Parathyroid adenoma (tissue), 2 donors: ENCODE results near the gene CD72.

Source experiments
- H2AFZ ChIP-seq: fragments of 300-600 bp; sonication (generic); one replicate; pipeline ENCODE4 v1.7.0; 2017; ENCODE audit warnings: antibody characterized with exemption, mild to moderate bottlenecking
- H3K27ac ChIP-seq: fragments of 300-600 bp; sonication (generic); one replicate; pipeline ENCODE4 v1.7.0; 2017
- H3K27me3 ChIP-seq: fragments of 300-600 bp; sonication (generic); one replicate; pipeline ENCODE4 v1.7.0; 2017; ENCODE audit warnings: low read length; ENCODE audit not compliant: control insufficient read depth, insufficient read depth
- H3K36me3 ChIP-seq: fragments of 300-600 bp; sonication (generic); one replicate; pipeline ENCODE4 v1.7.0; 2017; ENCODE audit warnings: low read length; ENCODE audit not compliant: control insufficient read depth, insufficient read depth
- H3K4me1 ChIP-seq: fragments of 300-600 bp; sonication (generic); one replicate; pipeline ENCODE4 v1.7.0; 2017; ENCODE audit warnings: control low read depth
- H3K4me2 ChIP-seq: fragments of 300-600 bp; sonication (generic); one replicate; pipeline ENCODE4 v1.7.0; 2017; ENCODE audit warnings: low read length
- H3K4me3 ChIP-seq: fragments of 300-600 bp; sonication (generic); one replicate; pipeline ENCODE4 v1.7.0; 2017; ENCODE audit warnings: low read depth, low read length
- H3K79me2 ChIP-seq: fragments of 300-600 bp; sonication (generic); one replicate; pipeline ENCODE4 v1.7.0; 2017; ENCODE audit warnings: control low read depth
- H3K9ac ChIP-seq: fragments of 300-600 bp; sonication (generic); one replicate; pipeline ENCODE4 v1.7.0; 2017; ENCODE audit warnings: mild to moderate bottlenecking
- H3K9me3 ChIP-seq: fragments of 300-600 bp; sonication (generic); one replicate; pipeline ENCODE4 v1.7.0; 2017; ENCODE audit warnings: low read length; ENCODE audit not compliant: control insufficient read depth
- CTCF ChIP-seq: fragments of 300-600 bp; sonication (generic); IDR thresholded peaks from one replicate; pipeline ENCODE4 v1.7.0; 2017; ENCODE audit warnings: antibody characterized with exemption, mild to moderate bottlenecking
- donor health status: primary hyperparathyroidism.

The CD72 gene

GRCh38 chr9:35570709-35571504, 47.3 kb downstream of the CD72 start:
- H2AFZ ChIP-seq: no peak overlapping the region
- no peak overlapping the region for H3K27ac ChIP-seq
- no peaks in the 10 kb centered on the region for H3K27me3 ChIP-seq
- H3K79me2 ChIP-seq: no peaks in the 10 kb centered on the region
- H3K4me1 ChIP-seq: no peaks in the 10 kb centered on the region
- H3K9ac ChIP-seq: no peak overlapping the region
- no peaks in the 10 kb centered on the region for H3K36me3 ChIP-seq
- no peak overlapping the region for H3K4me3 ChIP-seq
- H3K9me3 ChIP-seq: no peaks in the 10 kb centered on the region
- TF ChIP-seq CTCF: no peak
- H3K4me2 ChIP-seq: no peak overlapping the region

GRCh38 chr9:35569206-35569605, 49.0 kb downstream of the CD72 start:
- no peak overlapping the region for H3K27ac ChIP-seq
- no peak for TF ChIP-seq CTCF
- H3K4me3 ChIP-seq: no peak overlapping the region
- no peaks in the 10 kb centered on the region for H3K79me2 ChIP-seq
- H3K4me2 ChIP-seq: no peak overlapping the region
- no peaks in the 10 kb centered on the region for H3K27me3 ChIP-seq
- H3K9me3 ChIP-seq: no peaks in the 10 kb centered on the region
- no peaks in the 10 kb centered on the region for H3K36me3 ChIP-seq
- no peaks in the 10 kb centered on the region for H3K4me1 ChIP-seq
- no peak overlapping the region for H3K9ac ChIP-seq
- no peak overlapping the region for H2AFZ ChIP-seq

- Histone ChIP-seq H3K9me3 (no peaks in the 10 kb centered on the region), H3K27ac (no peak overlapping the region)
These were observed 50.0 kb downstream of the CD72 start for GRCh38 chr9:35568196-35568595.

GRCh38 chr9:35566417-35566816, 51.8 kb downstream of the CD72 start:
- Histone ChIP-seq H3K27me3 (no peaks in the 10 kb centered on the region), H3K9me3 (no peaks in the 10 kb centered on the region), H3K27ac (no peak overlapping the region), H3K4me2 (no peak overlapping the region), H3K36me3 (no peaks in the 10 kb centered on the region), H3K4me3 (no peak overlapping the region), H3K9ac (no peak overlapping the region), H3K4me1 (no peaks in the 10 kb centered on the region), H3K79me2 (no peaks in the 10 kb centered on the region), H2AFZ (no peak overlapping the region)
- no peak for TF ChIP-seq CTCF

More at GRCh38 chr9:35568196-35568595, 50.0 kb downstream of the CD72 start:
- H3K4me3 ChIP-seq: no peak overlapping the region
- H2AFZ ChIP-seq: no peak overlapping the region
- no peaks in the 10 kb centered on the region for H3K79me2 ChIP-seq
- no peaks in the 10 kb centered on the region for H3K27me3 ChIP-seq
- no peak overlapping the region for H3K4me2 ChIP-seq
- no peak overlapping the region for H3K9ac ChIP-seq
- H3K36me3 ChIP-seq: no peaks in the 10 kb centered on the region
- no peaks in the 10 kb centered on the region for H3K4me1 ChIP-seq
- no peak for TF ChIP-seq CTCF

GRCh38 chr9:35564658-35565061, 53.6 kb downstream of the CD72 start:
- H3K36me3 ChIP-seq: no peaks in the 10 kb centered on the region
- H3K9me3 ChIP-seq: no peaks in the 10 kb centered on the region
- H3K4me2 ChIP-seq: no peak overlapping the region
- H3K4me3 ChIP-seq: no peak overlapping the region
- H3K9ac ChIP-seq: no peak overlapping the region
- no peak overlapping the region for H2AFZ ChIP-seq
- no peak for TF ChIP-seq CTCF
- H3K27ac ChIP-seq: no peak overlapping the region
- H3K27me3 ChIP-seq: no peaks in the 10 kb centered on the region
- H3K4me1 ChIP-seq: no peaks in the 10 kb centered on the region
- no peaks in the 10 kb centered on the region for H3K79me2 ChIP-seq
